ENCODE measurements around the gene LRPAP1. TPM values are rescaled to one million over a fixed set of nuclear protein-coding genes. Genes with fewer than 3 reads are reported as not detected.

LRPAP1 gene
- total and polyA plus RNA-seq, 7 donors: 25.2 to 127 (median 87.4) TPM

DNA sequence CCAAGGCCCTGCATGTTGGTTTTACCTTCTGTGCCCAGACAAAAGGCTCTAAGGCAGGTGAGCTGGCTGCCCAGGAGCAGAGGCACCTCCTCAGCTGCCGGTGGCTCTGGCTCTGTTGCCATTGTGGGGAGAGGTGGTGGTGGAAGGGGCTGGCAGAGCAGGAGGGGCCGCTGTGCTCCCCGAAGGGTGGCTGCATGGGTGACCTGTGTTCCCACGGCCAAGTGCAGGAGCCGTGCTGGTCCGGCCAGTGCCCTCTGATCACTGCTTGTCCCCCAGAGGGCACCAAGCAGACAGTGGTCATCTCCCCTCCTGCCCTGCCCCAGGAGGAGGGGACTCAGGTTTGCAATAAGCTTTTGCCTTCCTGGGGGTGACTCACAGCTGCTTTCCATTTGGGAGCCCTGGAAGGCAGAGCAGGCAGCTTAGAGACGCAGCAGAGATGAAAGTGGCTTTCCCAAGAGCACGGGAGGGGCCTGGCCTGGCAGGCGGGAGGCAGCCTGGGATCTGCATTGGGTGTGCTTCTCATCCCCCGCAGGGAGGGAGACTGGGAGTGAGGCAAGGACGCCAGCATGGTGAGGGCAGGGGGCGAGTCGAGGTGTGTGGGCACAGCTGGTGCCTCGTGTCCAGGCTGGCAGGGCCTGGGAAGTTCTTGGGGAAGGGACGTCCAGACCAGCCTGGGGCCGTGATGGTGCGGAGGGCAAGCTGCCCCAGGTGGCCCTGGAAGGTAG, 40.4 kb downstream of the LRPAP1 start:
- 70 to 81% methylated on average over 17 of the region's 17 CpGs for WGBS, 2 donors
- Histone ChIP-seq H3K36me3 (no peaks in the 10 kb centered on the region), H3K27ac (no peak overlapping the region), H3K9me3 (no peaks in the 10 kb centered on the region), H3K4me1 (no peaks in the 10 kb centered on the region), H3K27me3 (peaks cover 5 to 82% (median 46%) of the 10 kb centered on the region in 3 donors), H3K4me3 (no peak overlapping the region)
- intact Hi-C loops (cut with DNase I): no loop called here
- DNase-seq: no peak
- no peak for TF ChIP-seq POLR2A (IDR thresholded peaks at IDR 0.05)
- TF ChIP-seq POLR2AphosphoS5 (IDR thresholded peaks at IDR 0.05): no peak
- TF ChIP-seq CTCF (IDR thresholded peaks at IDR 0.05): no peak
- TF ChIP-seq EP300 (IDR thresholded peaks at IDR 0.05): no peak

- Histone ChIP-seq H3K27me3 (peaks cover 5 to 82% (median 38%) of the 10 kb centered on the region in 3 donors), H3K27ac (no peak overlapping the region), H3K4me3 (no peak overlapping the region), H3K36me3 (no peaks in the 10 kb centered on the region), H3K9me3 (no peaks in the 10 kb centered on the region), H3K4me1 (no peaks in the 10 kb centered on the region)
- intact Hi-C loops (cut with DNase I): no loop called here
- WGBS, 2 donors: 58 to 64% methylated on average over 20 of the region's 20 CpGs
- TF ChIP-seq EP300 (IDR thresholded peaks at IDR 0.05) (no peak), CTCF (IDR thresholded peaks at IDR 0.05) (no peak), POLR2AphosphoS5 (IDR thresholded peaks at IDR 0.05) (no peak), POLR2A (IDR thresholded peaks at IDR 0.05) (no peak)
- DNase-seq: no peak
Measured at GRCh38 chr4:3489451-3489962, 42.7 kb downstream of the LRPAP1 start.

- intact Hi-C loops (cut with DNase I): no loop called here
- no peak for TF ChIP-seq EP300 (IDR thresholded peaks at IDR 0.05)
- no peak for TF ChIP-seq POLR2A (IDR thresholded peaks at IDR 0.05)
- TF ChIP-seq CTCF (IDR thresholded peaks at IDR 0.05): no peak
- TF ChIP-seq POLR2AphosphoS5 (IDR thresholded peaks at IDR 0.05): no peak
- 45 to 51% methylated on average over 11 of the region's 11 CpGs for WGBS, 2 donors
- Histone ChIP-seq H3K27me3 (peaks cover 5 to 82% (median 37%) of the 10 kb centered on the region in 3 donors), H3K9me3 (no peaks in the 10 kb centered on the region), H3K36me3 (no peaks in the 10 kb centered on the region), H3K27ac (no peak overlapping the region), H3K4me1 (peaks cover 0 to 3% (median under 1%) of the 10 kb centered on the region in 4 donors), H3K4me3 (no peak overlapping the region)
- no peak for DNase-seq
Measured at GRCh38 chr4:3488820-3489219, 43.4 kb downstream of the LRPAP1 start.

DNA sequence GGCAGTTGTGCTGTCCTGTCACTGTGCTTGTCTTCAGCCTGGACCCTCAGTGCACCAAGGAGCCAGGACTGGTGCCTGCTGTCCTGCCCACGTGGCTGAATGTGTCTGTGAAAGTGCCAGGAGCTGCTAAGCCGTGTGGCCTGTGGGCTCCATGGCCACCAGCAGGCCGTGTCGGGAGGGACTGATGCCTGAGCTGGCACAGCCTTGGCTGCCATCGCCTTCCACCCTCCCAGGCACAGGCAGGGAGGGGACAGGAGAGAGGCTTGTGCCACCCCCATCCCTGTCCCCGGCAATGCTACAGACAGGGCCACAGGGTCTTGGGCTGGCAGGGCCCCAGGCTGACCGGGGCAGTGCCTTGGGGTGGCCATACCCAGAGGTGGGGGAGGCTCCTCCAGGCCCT, 44.4 kb downstream of the LRPAP1 start:
- no peak overlapping the region for H3K4me3 ChIP-seq

More for the DNA sequence above, 44.4 kb downstream of the LRPAP1 start:
- H3K27ac ChIP-seq: no peak overlapping the region
- H3K36me3 ChIP-seq: no peaks in the 10 kb centered on the region
- TF ChIP-seq CTCF (IDR thresholded peaks at IDR 0.05): no peak
- no peak for TF ChIP-seq EP300 (IDR thresholded peaks at IDR 0.05)
- no peak for TF ChIP-seq POLR2A (IDR thresholded peaks at IDR 0.05)
- TF ChIP-seq POLR2AphosphoS5 (IDR thresholded peaks at IDR 0.05): no peak
- H3K4me1 ChIP-seq: peaks cover 0 to 10% (median 7%) of the 10 kb centered on the region in 4 donors
- DNase-seq: no peak
- H3K27me3 ChIP-seq: peaks cover 3 to 80% (median 27%) of the 10 kb centered on the region in 3 donors
- H3K9me3 ChIP-seq: no peaks in the 10 kb centered on the region
- WGBS, 2 donors: 64 to 89% methylated on average over 7 of the region's 7 CpGs
- intact Hi-C loops (cut with DNase I): no loop called here

Data from sigmoid colon (tissue), 7 donors.